Lower lobe of right lung (tissue), 2 donors: ENCODE data around the gene TENM4. TPM values are rescaled to one million over a fixed set of nuclear protein-coding genes. Genes with fewer than 3 reads are reported as not detected.
A peak's percentile ranks its signal among the peaks of the same experiment; 100 is the strongest.

Experiments used
- ATAC-seq, 2 donors: fragments of 200-7000 bp; cut with Tn5 transposase; one replicate each; pipeline ENCODE4 v1.9.1; 2020 to 2022; ENCODE audit warnings: mild to moderate bottlenecking in 2 of 2, moderate library complexity in 2 of 2
- DNase-seq: peaks from one replicate; pipeline ENCODE4 v3.0.0-alpha.2; 2020
- H3K27ac ChIP-seq: fragments of 200-600 bp; one replicate; pipeline ENCODE4 v1.8.0; 2022
- H3K27me3 ChIP-seq: fragments of 200-600 bp; one replicate; pipeline ENCODE4 v1.8.0; 2022; ENCODE audit warnings: low read depth
- H3K36me3 ChIP-seq: fragments of 200-600 bp; one replicate; pipeline ENCODE4 v1.8.0; 2022; ENCODE audit warnings: mild to moderate bottlenecking
- H3K4me1 ChIP-seq: fragments of 200-600 bp; one replicate; pipeline ENCODE4 v1.8.0; 2022
- H3K4me3 ChIP-seq: fragments of 200-600 bp; one replicate; pipeline ENCODE4 v1.8.0; 2022; ENCODE audit warnings: mild to moderate bottlenecking
- H3K9me3 ChIP-seq: fragments of 200-600 bp; one replicate; pipeline ENCODE4 v1.8.0; 2022
- intact Hi-C: fragments of 100-400 bp; cut with DNase I; formaldehyde crosslinking; loops from one replicate; pipeline ENCODE4 v1.11.0; 2022
- total RNA-seq: library from RNA; stranded (reverse); fragmentation: NEBNext Ultra II Directional; extraction: Animal tissue kit (Norgen Biotek cat#: 25700); gene quantifications from one replicate; pipeline ENCODE4 v1.2.1, GENCODE V29; 2021
- TF ChIP-seq, protein P1 (sequence below): fragments of 200-600 bp; IDR thresholded peaks from one replicate; pipeline ENCODE4 v1.8.0; 2022; ENCODE audit warnings: antibody characterized with exemption, mild to moderate bottlenecking
- donor health status: DM: no; HTN: yes; CAD: no; lungs with severe emphysema.

Gene TENM4
- total RNA-seq, 1 donor from 2014 or later, result 1.1 TPM

DNA sequence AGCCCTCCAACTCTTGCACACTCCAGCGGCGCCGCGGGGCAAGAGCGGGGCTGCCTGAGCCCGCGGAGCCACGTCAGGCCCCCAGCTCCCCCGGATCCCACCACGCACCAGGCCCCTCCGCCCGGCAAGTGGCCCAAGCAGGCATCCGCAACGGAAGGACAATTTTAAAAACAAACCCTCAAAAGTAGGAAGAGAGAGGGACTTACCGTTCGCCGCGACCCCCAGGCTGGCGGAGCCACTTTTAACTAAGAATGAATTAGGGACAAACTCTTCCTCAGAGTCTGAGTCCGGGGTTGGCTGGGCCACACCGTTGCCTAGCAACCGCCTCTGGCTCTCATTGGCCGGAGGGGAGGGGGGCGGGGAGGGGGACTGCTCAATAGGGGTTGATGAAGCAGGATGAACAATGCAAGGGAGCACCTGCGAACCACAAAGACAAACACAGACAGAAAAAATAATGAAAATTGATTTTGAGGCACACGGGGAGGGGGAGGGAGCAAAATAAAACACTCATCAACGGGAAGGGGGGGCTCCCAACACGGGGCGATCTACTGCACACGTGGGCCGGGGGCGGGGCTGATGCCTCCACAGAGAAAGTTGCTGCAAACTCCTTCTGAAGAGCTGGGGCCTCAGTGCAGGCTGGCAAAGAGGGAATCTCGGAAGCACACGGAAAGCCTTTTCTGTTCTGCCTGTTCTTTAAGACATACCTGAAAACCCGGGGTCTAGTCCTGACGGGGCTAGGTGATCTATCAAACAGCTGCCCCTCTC, 478.7 kb downstream of the TENM4 start:
- Histone ChIP-seq H3K4me1 (peaks cover 8% of the 10 kb centered on the region), H3K27ac (no peak overlapping the region), H3K27me3 (peaks cover 8% of the 10 kb centered on the region), H3K36me3 (no peaks in the 10 kb centered on the region), H3K4me3 (peak overlapping the region; percentile 23), H3K9me3 (no peaks in the 10 kb centered on the region)
- peak in 1 of 2 donors; percentile 34 for ATAC-seq
- intact Hi-C loops, result no loop called here
- TF ChIP-seq, protein P1, sequence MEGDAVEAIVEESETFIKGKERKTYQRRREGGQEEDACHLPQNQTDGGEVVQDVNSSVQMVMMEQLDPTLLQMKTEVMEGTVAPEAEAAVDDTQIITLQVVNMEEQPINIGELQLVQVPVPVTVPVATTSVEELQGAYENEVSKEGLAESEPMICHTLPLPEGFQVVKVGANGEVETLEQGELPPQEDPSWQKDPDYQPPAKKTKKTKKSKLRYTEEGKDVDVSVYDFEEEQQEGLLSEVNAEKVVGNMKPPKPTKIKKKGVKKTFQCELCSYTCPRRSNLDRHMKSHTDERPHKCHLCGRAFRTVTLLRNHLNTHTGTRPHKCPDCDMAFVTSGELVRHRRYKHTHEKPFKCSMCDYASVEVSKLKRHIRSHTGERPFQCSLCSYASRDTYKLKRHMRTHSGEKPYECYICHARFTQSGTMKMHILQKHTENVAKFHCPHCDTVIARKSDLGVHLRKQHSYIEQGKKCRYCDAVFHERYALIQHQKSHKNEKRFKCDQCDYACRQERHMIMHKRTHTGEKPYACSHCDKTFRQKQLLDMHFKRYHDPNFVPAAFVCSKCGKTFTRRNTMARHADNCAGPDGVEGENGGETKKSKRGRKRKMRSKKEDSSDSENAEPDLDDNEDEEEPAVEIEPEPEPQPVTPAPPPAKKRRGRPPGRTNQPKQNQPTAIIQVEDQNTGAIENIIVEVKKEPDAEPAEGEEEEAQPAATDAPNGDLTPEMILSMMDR, result no peak
- DNase-seq, result no peak

DNA sequence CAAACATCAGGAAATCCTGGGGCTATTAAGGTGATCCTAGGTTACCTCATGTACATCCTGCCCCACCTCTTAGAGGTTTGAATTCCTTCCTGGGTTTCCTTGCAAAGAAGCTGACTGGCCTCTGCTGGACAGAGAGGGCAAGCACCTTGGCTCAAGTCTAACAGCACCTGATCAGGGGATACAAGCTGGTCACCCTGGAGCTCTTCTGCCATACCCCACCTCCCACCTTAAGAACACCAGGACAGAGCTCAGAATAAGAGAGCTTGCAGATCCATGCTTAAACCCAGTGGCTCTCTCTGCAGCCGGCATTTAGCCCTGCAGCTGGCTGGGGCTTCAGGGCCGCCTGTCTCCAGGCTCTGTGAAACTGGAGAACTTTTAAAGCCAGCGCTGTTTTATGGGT, 479.6 kb downstream of the TENM4 start:
- Histone ChIP-seq H3K27me3 (peaks cover 8% of the 10 kb centered on the region), H3K27ac (no peak overlapping the region), H3K4me3 (no peak overlapping the region), H3K36me3 (no peaks in the 10 kb centered on the region), H3K9me3 (no peaks in the 10 kb centered on the region), H3K4me1 (peaks cover 8% of the 10 kb centered on the region)
- peak; percentile 48 for DNase-seq
- ATAC-seq, result peak; percentile 86 to 95
- TF ChIP-seq, protein P1, result peak; percentile 55
- intact Hi-C loops, result no loop called here

DNA sequence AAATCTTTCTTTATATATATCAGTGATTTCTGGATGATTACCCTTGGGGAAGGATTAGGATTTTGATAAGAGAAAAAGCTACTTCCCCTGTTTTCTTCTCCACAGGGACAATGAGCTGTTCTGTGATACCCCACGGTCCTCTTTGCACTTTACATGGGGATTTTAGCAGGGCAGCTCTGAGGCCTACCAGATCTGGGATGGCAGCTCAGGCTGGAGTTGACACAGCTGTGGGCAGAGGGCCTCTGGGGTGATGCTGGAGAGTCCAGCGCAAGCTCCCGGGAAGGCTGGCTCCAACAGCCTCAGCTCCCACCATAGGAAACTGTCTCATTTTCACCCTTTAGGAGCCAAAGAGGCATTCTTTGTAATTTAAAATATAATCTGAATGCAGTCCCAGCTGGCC, 482.4 kb downstream of the TENM4 start:
- Histone ChIP-seq H3K9me3 (no peaks in the 10 kb centered on the region), H3K27me3 (peaks cover 8% of the 10 kb centered on the region), H3K4me3 (no peak overlapping the region), H3K4me1 (peaks cover 8% of the 10 kb centered on the region), H3K27ac (no peak overlapping the region), H3K36me3 (no peaks in the 10 kb centered on the region)
- ATAC-seq (no peak), DNase-seq (no peak)
- intact Hi-C loops, result no loop called here
- TF ChIP-seq, protein P1, result no peak

DNA sequence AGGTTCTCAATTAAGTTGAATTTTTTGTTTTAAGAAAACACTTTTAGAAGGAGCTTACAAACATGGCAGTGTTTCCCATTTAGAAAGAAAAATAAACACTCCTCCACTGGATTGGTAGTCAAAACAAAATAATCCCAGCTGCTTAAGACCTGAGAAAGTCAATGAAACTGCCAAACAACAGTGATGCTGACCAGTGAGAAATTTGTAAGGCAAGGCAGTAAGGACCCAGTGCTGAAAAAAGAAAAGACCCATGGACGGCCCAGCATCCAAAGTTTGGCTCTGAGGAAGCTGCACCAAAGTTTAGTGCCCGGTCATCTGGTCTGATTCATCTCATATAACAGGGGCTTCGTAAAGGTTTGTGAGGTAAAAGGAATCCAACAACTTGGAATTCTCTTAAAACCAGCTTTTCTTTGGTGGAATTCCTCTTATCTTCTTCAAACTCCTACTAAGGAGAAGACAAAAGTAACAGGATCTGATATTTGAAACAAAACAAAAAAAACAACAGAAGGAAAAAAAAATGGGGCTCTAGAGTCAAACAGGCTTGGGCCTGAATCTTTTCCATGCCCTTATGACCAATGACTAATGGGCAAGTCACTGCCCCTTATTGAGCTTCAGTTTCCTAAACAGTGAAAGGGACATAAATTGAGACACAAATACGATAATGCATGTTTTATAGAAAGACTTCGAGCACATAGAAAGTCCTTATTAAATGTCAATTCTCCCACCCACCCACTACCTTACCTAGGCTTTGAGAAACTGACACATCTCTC, 483.2 kb downstream of the TENM4 start:
- Histone ChIP-seq H3K9me3 (no peaks in the 10 kb centered on the region), H3K4me3 (no peak overlapping the region), H3K36me3 (no peaks in the 10 kb centered on the region), H3K27ac (no peak overlapping the region), H3K4me1 (peaks cover 8% of the 10 kb centered on the region), H3K27me3 (peaks cover 3% of the 10 kb centered on the region)
- DNase-seq (no peak), ATAC-seq (no peak)
- intact Hi-C loops, result no loop called here
- TF ChIP-seq, protein P1, result no peak

DNA sequence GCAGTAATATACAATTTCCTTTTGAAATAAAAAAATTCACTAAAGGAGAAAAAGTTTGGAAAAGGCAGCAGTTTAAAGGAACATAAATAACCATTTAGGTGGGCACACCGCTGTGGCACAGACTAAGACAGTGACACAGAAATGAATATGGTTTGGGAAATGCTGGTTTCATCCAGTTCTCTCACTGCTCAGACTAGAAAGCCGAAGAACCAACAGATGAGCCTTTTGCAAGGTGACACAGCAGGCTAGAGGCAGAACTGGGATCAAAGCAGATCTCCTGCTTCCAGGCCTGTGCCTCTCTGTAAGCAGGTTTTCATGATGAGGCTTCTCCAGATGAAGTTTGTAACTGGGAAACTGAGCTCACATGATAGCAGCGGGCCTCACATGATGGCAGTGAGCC, 486.1 kb downstream of the TENM4 start:
- TF ChIP-seq, protein P1, result no peak
- Histone ChIP-seq H3K9me3 (no peaks in the 10 kb centered on the region), H3K4me3 (no peak overlapping the region), H3K36me3 (no peaks in the 10 kb centered on the region), H3K4me1 (no peaks in the 10 kb centered on the region), H3K27ac (no peak overlapping the region), H3K27me3 (peaks cover 6% of the 10 kb centered on the region)
- DNase-seq (no peak), ATAC-seq (no peak)
- intact Hi-C loops, result no loop called here
